OCI-LY1 (cell line): Measurements from ENCODE around the gene FGD1.

Source experiments
- H2AFZ ChIP-seq: fragments of 200-600 bp; sonication (generic), shearing (Covaris generic); 2 replicates; pipeline ENCODE4 v1.6.0; 2014; ENCODE audit warnings: antibody characterized with exemption, mild to moderate bottlenecking, low read length
- H3F3A ChIP-seq: fragments of 200-600 bp; sonication (generic), shearing (Covaris generic); 2 replicates; pipeline ENCODE4 v1.6.0; 2014; ENCODE audit warnings: mild to moderate bottlenecking, antibody characterized with exemption, low read length, moderate library complexity; ENCODE audit not compliant: insufficient read depth
- H3K27ac ChIP-seq: fragments of 200-600 bp; sonication (generic); 2 replicates; pipeline ENCODE4 v1.5.1; 2014; ENCODE audit warnings: low read length, mixed run types, mild to moderate bottlenecking, low read depth; ENCODE audit not compliant: poor library complexity, severe bottlenecking
- H3K27me3 ChIP-seq: fragments of 200-600 bp; sonication (generic); 2 replicates; pipeline ENCODE4 v1.6.0; 2014; ENCODE audit warnings: antibody characterized with exemption, mild to moderate bottlenecking, low read length, moderate library complexity; ENCODE audit not compliant: insufficient read depth
- H3K36me3 ChIP-seq: fragments of 200-600 bp; sonication (generic); 2 replicates; pipeline ENCODE4 v1.6.1; 2014; ENCODE audit warnings: mild to moderate bottlenecking, antibody characterized with exemption, low read length, moderate library complexity, mixed read lengths; ENCODE audit not compliant: insufficient read depth
- H3K4me1 ChIP-seq: fragments of 200-600 bp; sonication (generic); 2 replicates; pipeline ENCODE4 v1.5.1; 2014; ENCODE audit warnings: mild to moderate bottlenecking, low read length, moderate library complexity; ENCODE audit not compliant: insufficient read depth, severe bottlenecking
- H3K4me2 ChIP-seq: fragments of 200-600 bp; sonication (generic), shearing (Covaris generic); 2 replicates; pipeline ENCODE4 v1.6.1; 2014; ENCODE audit warnings: low read length
- H3K4me3 ChIP-seq: fragments of 200-600 bp; sonication (generic); 2 replicates; pipeline ENCODE4 v1.5.1; 2014; ENCODE audit warnings: low read length, low read depth, mild to moderate bottlenecking, mixed read lengths; ENCODE audit not compliant: poor library complexity, severe bottlenecking
- H3K79me2 ChIP-seq: fragments of 200-600 bp; shearing (Covaris generic); 2 replicates; pipeline ENCODE4 v1.6.1; 2016; ENCODE audit warnings: mixed run types, low read length, mixed read lengths; ENCODE audit not compliant: insufficient read depth
- H3K9ac ChIP-seq: fragments of 200-600 bp; sonication (generic), shearing (Covaris generic); 2 replicates; pipeline ENCODE4 v1.6.1; 2014; ENCODE audit warnings: mild to moderate bottlenecking, low read length, mixed read lengths
- H3K9me2 ChIP-seq: fragments of 200-600 bp; sonication (generic), shearing (Covaris generic); 2 replicates; pipeline ENCODE4 v1.6.1; 2014; ENCODE audit warnings: low read depth, mild to moderate bottlenecking, low read length, mixed read lengths
- H3K9me3 ChIP-seq: fragments of 200-600 bp; shearing (Covaris generic); 2 replicates; pipeline ENCODE4 v1.6.1; 2014; ENCODE audit warnings: low read length, mixed read lengths
- H4K20me1 ChIP-seq: fragments of 200-600 bp; sonication (generic), shearing (Covaris generic); 2 replicates; pipeline ENCODE4 v1.6.0; 2016; ENCODE audit warnings: mild to moderate bottlenecking, low read length; ENCODE audit not compliant: insufficient read depth
- EZH2 ChIP-seq: fragments of 200-600 bp; sonication (generic), shearing (Covaris generic); IDR thresholded peaks from 2 replicates; pipeline ENCODE4 v1.8.0; 2017; ENCODE audit warnings: borderline replicate concordance, mixed run types, mild to moderate bottlenecking, antibody characterized with exemption, low read length, moderate library complexity, mixed read lengths
- TF ChIP-seq, protein P1 (sequence below): fragments of 200-600 bp; sonication (generic), shearing (Covaris generic); IDR thresholded peaks from 2 replicates; pipeline ENCODE4 v1.5.1; 2017; ENCODE audit warnings: mild to moderate bottlenecking, antibody characterized with exemption, low read length, moderate library complexity, mixed read lengths

FGD1 gene

DNA sequence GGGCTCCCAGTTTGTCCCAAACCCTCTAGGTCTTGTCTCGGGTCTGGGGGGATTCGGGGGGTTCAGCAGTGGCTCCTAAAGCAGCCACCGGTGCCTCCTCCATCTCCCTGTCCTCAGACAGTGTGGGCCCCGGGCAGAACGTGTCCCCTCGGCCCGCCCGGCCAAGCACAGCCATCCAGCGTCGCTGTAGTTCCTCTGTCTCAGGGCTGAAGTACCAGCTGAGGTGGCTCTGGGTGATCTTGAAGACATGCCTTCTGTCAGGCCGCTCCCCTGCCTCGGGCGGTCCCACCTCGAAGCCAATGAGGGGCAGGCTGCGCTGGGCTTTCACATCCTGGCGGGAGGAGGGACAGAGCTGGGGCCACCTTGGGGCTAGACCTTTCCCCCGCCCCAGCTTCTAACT is 50.0 kb downstream of the FGD1 start:
- Histone ChIP-seq H3K9me3 (no peaks in the 10 kb centered on the region), H3K36me3 (peaks cover 11% of the 10 kb centered on the region; the same call in 1 of the 2 replicates), H3K79me2 (peaks cover 11% of the 10 kb centered on the region), H2AFZ (no peak overlapping the region), H3K4me2 (no peak overlapping the region), H3K4me1 (peaks cover 12% of the 10 kb centered on the region), H3K9me2 (no peaks in the 10 kb centered on the region), H3K27me3 (no peaks in the 10 kb centered on the region), H3K27ac (no peak overlapping the region), H3F3A (no peaks in the 10 kb centered on the region), H4K20me1 (no peaks in the 10 kb centered on the region), H3K4me3 (no peak overlapping the region), H3K9ac (no peak overlapping the region)
- TF ChIP-seq EZH2, result no peak
- TF ChIP-seq, protein P1, sequence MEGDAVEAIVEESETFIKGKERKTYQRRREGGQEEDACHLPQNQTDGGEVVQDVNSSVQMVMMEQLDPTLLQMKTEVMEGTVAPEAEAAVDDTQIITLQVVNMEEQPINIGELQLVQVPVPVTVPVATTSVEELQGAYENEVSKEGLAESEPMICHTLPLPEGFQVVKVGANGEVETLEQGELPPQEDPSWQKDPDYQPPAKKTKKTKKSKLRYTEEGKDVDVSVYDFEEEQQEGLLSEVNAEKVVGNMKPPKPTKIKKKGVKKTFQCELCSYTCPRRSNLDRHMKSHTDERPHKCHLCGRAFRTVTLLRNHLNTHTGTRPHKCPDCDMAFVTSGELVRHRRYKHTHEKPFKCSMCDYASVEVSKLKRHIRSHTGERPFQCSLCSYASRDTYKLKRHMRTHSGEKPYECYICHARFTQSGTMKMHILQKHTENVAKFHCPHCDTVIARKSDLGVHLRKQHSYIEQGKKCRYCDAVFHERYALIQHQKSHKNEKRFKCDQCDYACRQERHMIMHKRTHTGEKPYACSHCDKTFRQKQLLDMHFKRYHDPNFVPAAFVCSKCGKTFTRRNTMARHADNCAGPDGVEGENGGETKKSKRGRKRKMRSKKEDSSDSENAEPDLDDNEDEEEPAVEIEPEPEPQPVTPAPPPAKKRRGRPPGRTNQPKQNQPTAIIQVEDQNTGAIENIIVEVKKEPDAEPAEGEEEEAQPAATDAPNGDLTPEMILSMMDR, result no peak

DNA sequence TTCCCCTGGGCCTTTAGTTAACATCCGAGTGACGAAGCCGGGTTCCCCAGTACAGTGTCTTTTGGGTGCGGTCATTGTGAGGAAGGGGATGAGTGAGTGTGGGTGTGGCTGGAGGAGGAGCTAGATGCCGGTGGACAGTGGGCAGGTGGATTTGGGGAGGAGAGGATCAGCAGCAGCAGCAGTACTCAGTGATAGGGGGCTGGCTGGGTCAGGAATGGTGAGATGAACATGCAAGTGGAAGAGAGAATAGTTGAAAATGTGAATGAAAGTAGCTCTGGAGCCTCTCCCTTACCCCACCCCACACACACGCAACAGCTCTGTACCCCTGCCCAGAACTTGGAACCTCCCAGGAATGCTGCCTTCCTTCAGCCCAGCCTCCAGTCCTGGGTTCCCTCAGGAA is 51.3 kb downstream of the FGD1 start:
- Histone ChIP-seq H3K4me1 (peaks cover 17% of the 10 kb centered on the region), H3K9me2 (no peaks in the 10 kb centered on the region), H3K27me3 (no peaks in the 10 kb centered on the region), H3K36me3 (peaks cover 11% of the 10 kb centered on the region; the same call in 1 of the 2 replicates), H4K20me1 (no peaks in the 10 kb centered on the region), H3K4me2 (no peak overlapping the region), H3K79me2 (peaks cover 19% of the 10 kb centered on the region), H3K27ac (no peak overlapping the region), H2AFZ (no peak overlapping the region), H3F3A (no peaks in the 10 kb centered on the region), H3K9ac (no peak overlapping the region), H3K4me3 (no peak overlapping the region), H3K9me3 (no peaks in the 10 kb centered on the region)
- TF ChIP-seq EZH2, result no peak
- TF ChIP-seq, protein P1, result no peak

DNA sequence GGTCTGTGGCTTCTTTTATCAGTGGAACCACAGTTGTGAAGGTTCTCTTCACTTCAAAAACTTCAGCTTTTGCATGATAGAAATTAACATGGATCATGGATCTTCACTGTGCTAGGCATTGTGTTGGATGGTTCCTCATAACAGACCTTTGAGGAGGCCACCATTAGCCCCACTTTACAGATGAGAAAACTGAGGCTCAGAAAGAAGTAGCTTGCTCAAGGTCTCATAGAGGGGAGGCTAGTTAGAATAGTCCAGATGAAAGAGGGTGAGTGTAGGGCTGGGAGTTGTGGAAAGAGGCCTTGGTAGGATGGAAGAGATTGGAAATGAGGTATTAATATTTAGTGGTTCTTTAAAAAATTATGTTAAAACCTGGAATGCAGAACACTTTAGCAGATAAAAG is 53.2 kb downstream of the FGD1 start:
- no peaks in the 10 kb centered on the region for H3F3A ChIP-seq
- no peaks in the 10 kb centered on the region for H3K27me3 ChIP-seq
- H3K4me3 ChIP-seq, result no peak overlapping the region
- TF ChIP-seq, protein P1, result no peak
- no peak for TF ChIP-seq EZH2
- peaks cover 19% of the 10 kb centered on the region for H3K79me2 ChIP-seq
- H3K9ac ChIP-seq, result no peak overlapping the region
- H3K27ac ChIP-seq, result no peak overlapping the region
- H3K9me3 ChIP-seq, result no peaks in the 10 kb centered on the region
- H3K4me2 ChIP-seq, result no peak overlapping the region
- H2AFZ ChIP-seq, result no peak overlapping the region
- no peaks in the 10 kb centered on the region for H3K9me2 ChIP-seq
- H4K20me1 ChIP-seq, result no peaks in the 10 kb centered on the region
- H3K4me1 ChIP-seq, result peaks cover 21% of the 10 kb centered on the region
- H3K36me3 ChIP-seq, result peaks cover 11% of the 10 kb centered on the region; the same call in 1 of the 2 replicates
